ENCODE measurements around the gene PSMB3.

The PSMB3 gene

GRCh38 chr17:38752308-38753070 lies at the start of gene PSMB3:
Gene PSMB3 (plus strand): TSS chr17:38752741. CDS start chr17:38752827, 86 bp downstream.
- peak; percentile 100 for DNase-seq (ENCODE audit: low spot score)

GRCh38 chr17:38702916-38703741 lies 49.4 kb upstream of the PSMB3 start:
- DNase-seq (ENCODE audit: low spot score): no peak

GRCh38 chr17:38703742-38704605 lies 48.6 kb upstream of the PSMB3 start:
- DNase-seq (ENCODE audit: low spot score): peak; percentile 37

GRCh38 chr17:38704606-38705522 lies 47.7 kb upstream of the PSMB3 start, which contains the start of gene MLLT6:
Gene MLLT6 (plus strand): TSS chr17:38705273. CDS start chr17:38705633, 360 bp downstream.
- DNase-seq (ENCODE audit: low spot score): peak; percentile 71

GRCh38 chr17:38705523-38705802 lies 47.1 kb upstream of the PSMB3 start:
- DNase-seq (ENCODE audit: low spot score): no peak

- DNase-seq (ENCODE audit: low spot score): peak; percentile 32
Observed at GRCh38 chr17:38705803-38706504, 46.6 kb upstream of the PSMB3 start.

- DNase-seq (ENCODE audit: low spot score): peak; percentile 40
Observed at GRCh38 chr17:38706505-38707216, 45.9 kb upstream of the PSMB3 start.

- DNase-seq (ENCODE audit: low spot score): no peak
Observed at GRCh38 chr17:38707678-38708351, 44.7 kb upstream of the PSMB3 start.

GRCh38 chr17:38709104-38709820 lies 43.3 kb upstream of the PSMB3 start:
- DNase-seq (ENCODE audit: low spot score): no peak

- DNase-seq (ENCODE audit: low spot score): no peak
Observed at GRCh38 chr17:38709864-38710603, 42.5 kb upstream of the PSMB3 start.

GRCh38 chr17:38710604-38710962 lies 42.0 kb upstream of the PSMB3 start:
- DNase-seq (ENCODE audit: low spot score): no peak

- no peak for DNase-seq (ENCODE audit: low spot score)
Observed at GRCh38 chr17:38710985-38711384, 41.6 kb upstream of the PSMB3 start.

- no peak for DNase-seq (ENCODE audit: low spot score)
Observed at GRCh38 chr17:38711792-38712571, 40.6 kb upstream of the PSMB3 start.

- DNase-seq (ENCODE audit: low spot score): no peak
Observed at GRCh38 chr17:38712593-38712992, 39.9 kb upstream of the PSMB3 start.

GRCh38 chr17:38713456-38714075 lies 39.0 kb upstream of the PSMB3 start:
- no peak for DNase-seq (ENCODE audit: low spot score)

- DNase-seq (ENCODE audit: low spot score): no peak
Observed at GRCh38 chr17:38715216-38715943, 37.2 kb upstream of the PSMB3 start.

Data from pons (tissue), 1 donor.